ENCODE data around the gene ROR2.

The ROR2 gene

GRCh38 chr9:91949946-91950664 is at the start of gene ROR2:
Gene ROR2, minus strand, starts transcription at chr9:91950228.
- no peak within 1 kb of the TSS for H3K4me3 ChIP-seq (ENCODE audit: low read depth, low read length)
- TF ChIP-seq CTCF (IDR thresholded peaks at IDR 0.05; ENCODE audit: borderline replicate concordance, insufficient read depth, low read depth, low read length): peak; percentile 63; the same call in 1 of the 2 replicates

GRCh38 chr9:91995000-91995655 is 45.1 kb upstream of the ROR2 start:
- no peak overlapping the region for H3K4me3 ChIP-seq (ENCODE audit: low read depth, low read length)
- TF ChIP-seq CTCF (IDR thresholded peaks at IDR 0.05; ENCODE audit: borderline replicate concordance, insufficient read depth, low read depth, low read length): no peak

GRCh38 chr9:91994422-91994821 is 44.4 kb upstream of the ROR2 start:
- TF ChIP-seq CTCF (IDR thresholded peaks at IDR 0.05; ENCODE audit: borderline replicate concordance, insufficient read depth, low read depth, low read length): no peak
- no peak overlapping the region for H3K4me3 ChIP-seq (ENCODE audit: low read depth, low read length)

- no peak for TF ChIP-seq CTCF (IDR thresholded peaks at IDR 0.05; ENCODE audit: borderline replicate concordance, insufficient read depth, low read depth, low read length)
- no peak overlapping the region for H3K4me3 ChIP-seq (ENCODE audit: low read depth, low read length)
Observed at GRCh38 chr9:91992461-91993041, 42.5 kb upstream of the ROR2 start.

- no peak for TF ChIP-seq CTCF (IDR thresholded peaks at IDR 0.05; ENCODE audit: borderline replicate concordance, insufficient read depth, low read depth, low read length)
- H3K4me3 ChIP-seq (ENCODE audit: low read depth, low read length): no peak overlapping the region
Observed at GRCh38 chr9:91991721-91992341, 41.8 kb upstream of the ROR2 start.

GRCh38 chr9:91986248-91986647 is 36.2 kb upstream of the ROR2 start:
- no peak overlapping the region for H3K4me3 ChIP-seq (ENCODE audit: low read depth, low read length)
- no peak for TF ChIP-seq CTCF (IDR thresholded peaks at IDR 0.05; ENCODE audit: borderline replicate concordance, insufficient read depth, low read depth, low read length)

Measured in GM12875 (cell line).